EH (cell line): Measurements from ENCODE around the gene PLXNB2.

Experiments used
- DNase-seq: peaks from one replicate; pipeline ENCODE4 v3.0.0-alpha.2; 2015; ENCODE audit warnings: low read depth

The PLXNB2 gene

DNA sequence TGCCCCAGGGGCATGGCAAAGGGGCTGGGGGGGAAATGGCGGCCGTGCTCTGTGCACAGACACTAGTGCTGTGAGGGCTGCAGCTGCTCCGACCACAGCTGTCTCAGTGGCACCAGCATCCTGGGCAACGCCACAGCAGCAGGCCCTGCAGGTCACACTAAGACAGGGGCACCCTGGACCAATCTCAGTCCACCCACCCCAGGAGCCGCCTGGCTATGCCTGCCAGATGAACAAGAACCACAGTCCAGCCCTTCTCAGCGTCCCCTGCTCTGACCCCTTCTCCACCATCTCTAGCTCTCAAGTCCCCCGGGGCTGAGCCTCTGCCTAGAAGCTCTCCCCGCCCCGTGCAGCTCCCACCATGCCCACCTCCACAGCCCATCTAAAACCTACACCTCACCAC, 79.1 kb downstream of the PLXNB2 start:
- no peak for DNase-seq

DNA sequence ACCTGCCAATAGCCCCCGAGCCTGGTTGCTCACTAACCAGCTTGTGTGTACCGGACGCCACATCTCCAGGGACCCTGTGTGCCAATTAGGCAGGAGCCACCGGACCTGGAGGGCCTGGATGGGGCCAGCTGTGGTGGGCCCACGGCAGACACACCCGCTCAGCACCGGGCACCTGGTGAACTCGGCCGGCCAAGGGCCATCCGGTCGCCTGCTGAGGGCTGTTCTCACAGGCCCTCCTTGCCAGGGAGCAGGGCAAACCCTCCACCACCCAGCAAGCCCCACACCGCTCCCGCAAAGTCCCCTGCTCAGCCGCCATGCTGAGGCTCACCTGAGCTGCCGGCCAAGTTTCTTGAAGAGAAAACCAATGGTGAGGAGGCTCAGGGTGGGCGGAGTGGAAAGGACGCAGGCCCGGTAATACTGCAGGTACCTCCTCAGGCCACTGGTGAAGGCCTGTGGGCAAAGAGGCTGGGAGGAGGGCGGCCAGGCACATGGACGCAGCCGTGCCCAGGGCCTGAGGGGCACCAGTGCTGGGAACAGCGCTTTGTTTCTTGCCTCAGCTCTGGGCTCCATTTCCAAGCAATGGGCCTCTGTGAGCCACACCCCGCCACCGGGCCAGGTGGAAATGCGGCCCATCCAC, 79.7 kb downstream of the PLXNB2 start:
- DNase-seq: no peak

- no peak for DNase-seq
Measured at GRCh38 chr22:50226875-50227165, 80.6 kb downstream of the PLXNB2 start.

DNA sequence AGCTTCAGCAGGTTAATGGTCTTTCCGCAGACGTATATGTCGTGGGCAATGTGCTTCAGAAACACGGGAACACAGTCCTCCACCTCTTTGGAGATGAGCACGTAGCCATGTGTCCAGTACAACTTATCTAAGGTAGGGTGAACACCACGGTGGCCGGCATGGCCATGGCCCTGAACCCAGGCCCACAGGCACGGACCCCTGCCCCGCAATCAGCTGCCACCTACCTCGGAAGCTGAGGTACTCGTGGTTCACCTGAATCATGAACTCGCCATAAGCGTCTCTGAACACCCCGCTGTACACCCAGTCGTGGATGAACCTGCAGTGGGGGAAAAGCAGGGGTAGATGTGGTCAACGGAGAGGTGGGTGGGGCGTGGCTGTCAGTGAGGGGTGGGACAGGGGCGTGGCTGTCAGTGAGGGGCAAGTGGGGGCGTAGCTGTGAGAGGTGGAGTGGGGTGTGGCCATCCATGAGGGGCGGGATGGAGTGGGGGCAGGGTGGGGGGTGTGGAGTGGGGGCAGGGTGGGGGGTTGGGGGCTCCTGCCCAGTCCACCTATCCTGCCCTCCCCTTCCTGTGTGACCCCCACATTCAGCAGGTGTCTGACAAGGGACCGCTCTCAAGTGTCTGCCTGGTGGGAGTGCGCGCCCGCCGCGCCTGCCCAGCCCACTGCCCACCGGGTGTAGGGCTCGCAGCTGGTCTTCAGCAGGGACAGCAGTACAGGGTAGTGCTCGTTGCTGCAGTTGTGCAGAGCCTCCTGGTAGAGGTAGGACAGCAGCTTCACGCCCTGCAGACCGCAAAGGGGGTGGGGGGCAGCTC, 81.2 kb downstream of the PLXNB2 start:
- DNase-seq: no peak

GRCh38 chr22:50225200-50225969, 82.1 kb downstream of the PLXNB2 start:
- DNase-seq: no peak
